Measurements from ENCODE around the gene CCDC116.
"Not testable (repeated sequence)": the region's sequence is repeated elsewhere in the genome, so short reads cannot be mapped to it uniquely, and the experiment has no call there.

CCDC116 gene

DNA sequence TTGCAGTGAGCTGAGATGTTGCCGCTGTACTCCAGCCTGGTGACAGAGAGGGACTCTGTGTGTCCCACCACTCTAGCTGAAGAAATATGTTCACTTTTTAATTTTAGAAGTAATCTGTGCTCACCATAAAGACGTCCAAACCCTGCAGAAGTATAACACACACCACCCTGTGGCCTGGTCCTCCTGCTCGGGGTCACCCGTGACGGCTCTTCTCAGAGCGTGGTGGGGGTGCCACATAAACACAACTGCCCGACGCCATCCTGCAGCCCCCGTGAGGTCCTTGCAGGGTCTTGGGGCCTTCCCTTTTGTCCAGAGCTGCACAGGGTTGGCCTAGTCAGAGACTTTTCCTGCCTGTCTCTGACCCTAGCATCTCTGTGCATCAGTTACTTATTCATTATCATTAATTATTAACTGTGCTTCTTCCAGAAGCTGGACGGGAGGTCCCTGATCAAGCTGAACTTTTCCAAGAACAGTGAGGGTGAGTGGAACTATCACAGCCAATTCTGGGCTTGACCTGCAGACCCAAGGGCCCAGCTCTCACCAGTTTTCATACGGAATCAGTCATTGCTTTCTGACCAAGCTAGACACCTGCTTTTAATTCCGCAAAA, 42.2 kb downstream of the CCDC116 start:
- H3K4me1 ChIP-seq: peaks cover 7 to 30% (median 13%) of the 10 kb centered on the region in 10 experiments; a peak in 17 of 20 replicates
- H3K4me2 ChIP-seq: no peak overlapping the region
- H3K27ac ChIP-seq: no peak overlapping the region
- no peak overlapping the region for H3K9ac ChIP-seq
- no peak overlapping the region for H3K4me3 ChIP-seq
- peaks cover 4 to 47% (median 28%) of the 10 kb centered on the region in 11 experiments; a peak in 18 of 22 replicates for H4K20me1 ChIP-seq
- TF ChIP-seq Cebpa-rat (IDR thresholded peaks at IDR 0.05): no peak
- H3K9me3 ChIP-seq (replicated peaks in 1 of 11): peaks cover 0 to 22% (median 12%) of the 10 kb centered on the region in 11 experiments; a peak in 17 of 22 replicates
- H3K27me3 ChIP-seq: no peaks in the 10 kb centered on the region
- H3K36me3 ChIP-seq: peaks cover 67 to 93% (median 75%) of the 10 kb centered on the region in 11 experiments

DNA sequence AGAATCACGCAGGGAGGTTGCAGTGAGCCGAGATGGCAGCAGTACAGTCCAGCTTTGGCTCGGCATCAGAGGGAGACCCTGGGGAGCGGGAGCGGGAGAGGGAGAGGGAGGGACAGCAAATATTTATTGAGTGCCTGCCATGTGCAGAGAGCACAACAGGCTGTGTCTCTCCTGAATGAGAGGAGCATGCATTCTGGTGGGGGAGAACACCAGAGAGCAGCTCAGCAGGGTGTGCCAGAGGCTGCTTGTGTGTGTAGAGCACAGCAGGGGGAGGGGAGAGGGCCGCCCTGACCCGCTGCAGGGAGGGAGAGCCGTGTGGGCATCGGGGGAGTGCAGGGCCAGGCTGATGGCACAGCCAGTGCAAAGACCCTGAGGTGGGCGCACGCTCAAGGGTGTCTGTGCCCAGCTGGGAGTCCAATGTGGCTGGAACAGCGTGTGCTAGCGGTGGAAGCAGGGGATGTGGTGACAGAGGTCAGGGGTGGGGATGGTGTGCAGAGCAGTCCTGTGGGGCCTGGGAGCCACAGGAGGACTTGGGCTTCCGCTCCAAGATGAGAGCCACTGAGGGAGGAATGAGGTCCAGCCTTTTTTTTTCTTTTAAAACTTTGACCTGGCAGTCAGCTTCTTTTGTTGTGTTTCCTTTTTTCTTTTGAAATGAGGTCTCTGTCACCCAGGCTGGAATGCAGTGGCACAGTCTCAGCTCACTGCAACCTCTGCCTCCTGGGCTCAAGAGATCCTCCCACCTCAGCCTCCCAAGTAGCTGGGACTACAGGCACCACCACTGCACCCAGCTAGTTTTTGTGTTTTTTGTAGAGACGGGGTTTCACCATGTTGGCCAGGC, 45.3 kb downstream of the CCDC116 start:
- peaks cover 58 to 91% (median 68%) of the 10 kb centered on the region in 11 experiments for H3K36me3 ChIP-seq
- no peak for TF ChIP-seq Cebpa-rat (IDR thresholded peaks at IDR 0.05)

DNA sequence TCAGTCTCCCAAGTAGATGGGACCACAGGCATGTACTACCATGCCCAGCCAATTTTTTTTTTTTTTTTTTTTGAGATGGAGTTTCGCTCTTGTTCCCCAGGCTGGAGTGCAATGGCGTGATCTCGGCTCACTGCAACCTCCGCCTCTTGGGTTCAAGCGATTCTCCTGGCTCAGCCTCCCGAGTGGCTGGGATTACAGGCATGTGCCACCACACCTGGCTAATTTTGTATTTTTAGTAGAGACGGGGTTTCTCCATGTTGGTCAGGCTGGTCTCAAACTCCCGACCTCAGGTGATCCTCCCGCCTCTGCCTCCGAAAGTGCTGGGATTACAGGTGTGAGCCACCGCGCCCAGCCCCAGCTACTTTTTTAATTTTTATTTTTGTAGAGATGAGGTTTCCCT, 46.3 kb downstream of the CCDC116 start:
- peaks cover 0 to 22% (median 12%) of the 10 kb centered on the region in 11 experiments; a peak in 17 of 22 replicates for H3K9me3 ChIP-seq (replicated peaks in 1 of 11)
- not testable (repeated sequence) for H3K4me3 ChIP-seq, H3K27ac ChIP-seq, H3K27me3 ChIP-seq, H3K9ac ChIP-seq, H3K4me2 ChIP-seq
- peaks cover 14 to 34% (median 27%) of the 10 kb centered on the region in 10 experiments for H3K4me1 ChIP-seq
- H4K20me1 ChIP-seq: peaks cover 0 to 53% (median 22%) of the 10 kb centered on the region in 11 experiments; a peak in 16 of 22 replicates
- H3K36me3 ChIP-seq: peaks cover 57 to 91% (median 68%) of the 10 kb centered on the region in 11 experiments

More for the DNA sequence above, 45.3 kb downstream of the CCDC116 start:
- peaks cover 0 to 22% (median 12%) of the 10 kb centered on the region in 11 experiments; a peak in 17 of 22 replicates for H3K9me3 ChIP-seq (replicated peaks in 1 of 11)
- peaks cover 14 to 35% (median 27%) of the 10 kb centered on the region in 10 experiments for H3K4me1 ChIP-seq
- peaks cover 0 to 53% (median 27%) of the 10 kb centered on the region in 11 experiments; a peak in 17 of 22 replicates for H4K20me1 ChIP-seq
- no peak overlapping the region for H3K4me2 ChIP-seq
- no peak overlapping the region for H3K27ac ChIP-seq
- H3K27me3 ChIP-seq: no peaks in the 10 kb centered on the region
- H3K4me3 ChIP-seq: no peak overlapping the region
- no peak overlapping the region for H3K9ac ChIP-seq

DNA sequence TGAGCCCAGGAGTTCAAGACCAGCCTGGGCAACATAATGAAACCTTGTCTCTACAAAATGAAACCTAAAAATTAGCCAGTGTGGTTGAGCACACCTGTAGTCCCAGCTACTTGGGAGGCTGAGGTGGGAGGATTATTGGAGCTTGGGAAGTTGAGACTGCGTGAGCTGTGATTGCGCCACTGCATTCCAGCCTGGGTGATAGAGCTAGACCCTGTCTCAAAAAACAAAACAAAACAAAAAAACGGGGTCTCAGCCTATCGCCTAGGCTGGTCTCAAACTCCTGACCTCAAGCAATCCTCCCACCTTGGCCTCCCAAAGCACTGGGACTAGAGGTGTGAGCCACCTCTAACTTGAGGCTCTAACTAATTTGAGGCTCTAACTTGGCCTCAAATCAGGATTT, 46.8 kb downstream of the CCDC116 start:
- Histone ChIP-seq H4K20me1 (peaks cover 0 to 49% (median 19%) of the 10 kb centered on the region in 11 experiments; a peak in 15 of 22 replicates), H3K27me3 (no peaks in the 10 kb centered on the region), H3K9me3 (replicated peaks in 1 of 11) (peaks cover 0 to 22% (median 12%) of the 10 kb centered on the region in 11 experiments; a peak in 17 of 22 replicates), H3K27ac (no peak overlapping the region), H3K4me3 (no peak overlapping the region), H3K4me1 (peaks cover 14 to 32% (median 26%) of the 10 kb centered on the region in 10 experiments), H3K4me2 (no peak overlapping the region), H3K9ac (no peak overlapping the region), H3K36me3 (peaks cover 56 to 91% (median 68%) of the 10 kb centered on the region in 11 experiments)
- no peak for TF ChIP-seq Cebpa-rat (IDR thresholded peaks at IDR 0.05)

DNA sequence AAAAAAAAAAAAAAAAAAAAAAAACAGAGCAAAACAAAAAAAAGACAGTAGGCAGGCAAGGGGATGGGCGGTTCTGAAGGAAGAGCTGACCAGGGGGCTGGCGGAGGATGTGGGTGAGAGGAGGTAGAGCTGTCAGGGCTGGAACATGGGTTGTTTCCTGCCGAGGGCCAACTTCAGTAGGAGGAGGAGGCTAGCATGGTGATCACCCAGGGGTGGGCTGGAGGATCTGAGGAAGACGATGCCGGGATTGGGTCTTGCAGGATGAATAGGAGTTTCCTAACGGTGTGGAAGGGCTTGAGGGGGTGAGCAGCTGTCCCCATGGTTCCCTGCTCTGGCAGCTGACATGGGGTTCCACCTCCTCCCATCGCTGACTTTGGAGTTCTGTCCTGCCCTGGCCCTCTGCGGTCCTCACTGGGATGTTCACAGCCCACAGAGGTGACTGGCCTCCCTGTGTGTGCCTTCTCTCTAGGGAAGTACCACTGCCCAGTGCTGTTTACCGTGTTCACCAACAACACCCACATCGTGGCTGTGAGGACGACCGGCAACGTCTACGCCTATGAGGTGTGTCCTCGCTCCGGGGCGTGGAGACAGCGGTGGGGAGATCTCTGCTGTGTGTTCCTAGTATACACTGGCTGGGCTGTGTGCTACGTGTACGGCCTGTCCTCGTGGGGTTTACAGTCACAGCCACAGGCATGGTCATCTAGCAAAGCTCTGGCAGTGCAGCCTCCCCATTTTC, 48.4 kb downstream of the CCDC116 start:
- peaks cover 14 to 32% (median 26%) of the 10 kb centered on the region in 10 experiments for H3K4me1 ChIP-seq
- H3K9me3 ChIP-seq (replicated peaks in 1 of 11): peaks cover 0 to 14% (median 2%) of the 10 kb centered on the region in 11 experiments; a peak in 15 of 22 replicates
- no peak overlapping the region for H3K4me3 ChIP-seq
- no peak overlapping the region for H3K27ac ChIP-seq
- TF ChIP-seq Cebpa-rat (IDR thresholded peaks at IDR 0.05): no peak
- H3K4me2 ChIP-seq: peak overlapping the region in 8 of 11 experiments; percentile 23 to 73 (median 57); a peak in 8 of 22 replicates
- H3K9ac ChIP-seq: peak overlapping the region in 2 of 11 experiments; percentile 10 to 16; a peak in 1 of 22 replicates
- H3K36me3 ChIP-seq: peaks cover 56 to 91% (median 68%) of the 10 kb centered on the region in 11 experiments
- H3K27me3 ChIP-seq: no peaks in the 10 kb centered on the region
- H4K20me1 ChIP-seq: peaks cover 0 to 63% (median 20%) of the 10 kb centered on the region in 11 experiments; a peak in 15 of 22 replicates

DNA sequence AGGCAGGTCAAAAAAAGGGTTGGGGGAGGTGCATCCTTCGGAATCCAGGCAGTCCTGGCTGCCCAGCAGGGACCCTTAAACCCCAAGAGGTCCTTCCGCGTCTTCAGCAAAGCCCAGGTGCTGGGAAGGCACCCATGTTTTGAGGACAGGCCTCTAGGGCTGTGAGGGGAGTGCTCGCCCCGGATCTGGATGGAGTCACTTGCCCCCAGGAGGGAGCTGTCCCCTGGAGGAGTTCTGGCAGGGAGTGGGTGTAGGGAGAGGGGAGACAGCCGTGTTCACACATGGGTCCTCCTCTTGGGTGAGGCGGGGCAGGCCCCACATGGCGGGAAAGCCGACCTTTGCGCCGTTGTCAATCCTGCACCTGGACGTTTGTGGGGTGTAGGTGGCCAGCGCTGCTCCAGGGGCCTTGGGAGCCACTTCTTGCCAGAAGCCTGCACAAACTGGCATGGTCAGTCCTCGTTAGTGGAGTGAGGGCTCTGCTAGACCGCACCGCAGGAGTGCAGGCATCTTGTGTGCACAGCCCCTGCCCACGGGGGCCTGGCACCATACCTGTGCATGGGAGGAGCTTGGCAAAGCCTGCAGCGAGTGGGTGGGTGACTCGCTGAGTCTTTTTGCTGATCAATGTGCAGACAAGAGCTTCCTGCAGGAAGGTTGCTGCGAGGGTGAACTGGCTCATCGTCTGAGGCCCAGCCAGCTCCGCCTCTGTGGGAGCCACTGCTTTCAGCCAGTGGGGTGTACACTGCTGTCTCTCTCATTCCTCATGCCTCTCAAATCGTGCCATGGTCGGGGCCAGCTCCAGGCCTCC, 49.2 kb downstream of the CCDC116 start:
- 0 out of 22 replicates have a peak overlapping the region, but pooled peaks of 2 of the 11 experiments have one; percentile 10 to 12 for H3K27ac ChIP-seq
- no peak for TF ChIP-seq Cebpa-rat (IDR thresholded peaks at IDR 0.05)

DNA sequence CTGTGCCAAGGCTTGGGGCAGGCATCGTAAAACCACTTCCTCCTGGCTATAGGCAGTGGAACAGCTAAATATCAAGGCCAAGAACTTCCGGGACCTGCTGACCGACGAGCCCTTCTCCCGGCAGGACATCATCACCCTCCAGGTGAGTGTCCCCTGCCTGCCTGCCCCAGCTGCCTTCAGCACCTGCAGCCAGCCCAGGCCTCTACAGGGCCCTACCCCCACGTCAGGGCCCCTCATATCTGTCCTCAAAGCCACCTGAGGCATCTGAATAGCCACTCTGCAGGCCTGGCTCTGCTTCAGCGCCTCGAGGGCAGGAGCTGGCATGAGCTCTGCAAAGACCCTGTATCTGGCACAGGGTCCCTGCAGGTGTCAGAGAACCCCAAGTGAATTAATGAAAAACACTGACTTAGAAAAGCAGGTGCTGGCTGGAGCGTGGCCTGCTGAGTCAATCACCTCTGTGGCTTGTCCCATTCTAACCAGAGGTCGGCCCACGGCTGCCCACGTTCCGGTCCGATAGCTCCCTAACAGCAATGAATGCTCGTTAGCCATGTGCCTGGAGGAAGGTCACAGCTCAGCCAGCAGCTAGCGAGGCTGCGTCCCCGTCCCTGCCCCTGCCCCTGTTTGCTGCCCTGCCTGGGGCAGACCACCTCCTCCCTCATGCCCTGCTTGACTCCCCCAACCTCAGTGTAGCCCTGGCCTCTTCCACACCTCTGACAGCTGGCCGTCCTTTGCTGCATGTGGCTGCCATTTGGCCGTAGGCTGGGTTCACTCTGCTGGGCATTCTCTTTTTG, 50.0 kb downstream of the CCDC116 start:
- Histone ChIP-seq H3K27ac (0 out of 22 replicates have a peak overlapping the region, but pooled peaks of 2 of the 11 experiments have one; percentile 10 to 12), H3K36me3 (peaks cover 64 to 97% (median 75%) of the 10 kb centered on the region in 11 experiments)

More for the DNA sequence above, 49.2 kb downstream of the CCDC116 start:
- peaks cover 14 to 39% (median 31%) of the 10 kb centered on the region in 10 experiments for H3K4me1 ChIP-seq
- peak overlapping the region in 6 of 11 experiments; percentile 2 to 27 (median 15); a peak in 4 of 22 replicates for H3K9ac ChIP-seq
- peaks cover 0 to 9% (median 0%) of the 10 kb centered on the region in 11 experiments; a peak in 8 of 22 replicates for H3K9me3 ChIP-seq (replicated peaks in 1 of 11)
- H3K36me3 ChIP-seq: peaks cover 58 to 93% (median 70%) of the 10 kb centered on the region in 11 experiments
- H3K4me3 ChIP-seq: no peak overlapping the region; a peak in 1 of 20 replicates
- H3K27me3 ChIP-seq: no peaks in the 10 kb centered on the region
- H3K4me2 ChIP-seq: peak overlapping the region; percentile 13 to 73 (median 54); a peak in 21 of 22 replicates
- H4K20me1 ChIP-seq: peaks cover 0 to 70% (median 20%) of the 10 kb centered on the region in 11 experiments; a peak in 15 of 22 replicates

More for the DNA sequence above, 50.0 kb downstream of the CCDC116 start:
- peak overlapping the region in 5 of 11 experiments; percentile 2 to 27 (median 14); a peak in 4 of 22 replicates for H3K9ac ChIP-seq
- H3K4me3 ChIP-seq: no peak overlapping the region
- H3K9me3 ChIP-seq (replicated peaks in 1 of 11): peaks cover 0 to 3% (median 0%) of the 10 kb centered on the region in 11 experiments; a peak in 1 of 22 replicates
- H4K20me1 ChIP-seq: peaks cover 0 to 77% (median 20%) of the 10 kb centered on the region in 11 experiments; a peak in 15 of 22 replicates
- no peaks in the 10 kb centered on the region for H3K27me3 ChIP-seq
- H3K4me2 ChIP-seq: peak overlapping the region; percentile 13 to 73 (median 54); a peak in 21 of 22 replicates
- no peak for TF ChIP-seq Cebpa-rat (IDR thresholded peaks at IDR 0.05)
- H3K4me1 ChIP-seq: peaks cover 16 to 47% (median 39%) of the 10 kb centered on the region in 10 experiments
